ENCODE results near the gene DPCD. TPM values are rescaled to one million over a fixed set of nuclear protein-coding genes. Genes with fewer than 3 reads are reported as not detected.

DPCD gene
- 32.6 TPM for total RNA-seq

DNA sequence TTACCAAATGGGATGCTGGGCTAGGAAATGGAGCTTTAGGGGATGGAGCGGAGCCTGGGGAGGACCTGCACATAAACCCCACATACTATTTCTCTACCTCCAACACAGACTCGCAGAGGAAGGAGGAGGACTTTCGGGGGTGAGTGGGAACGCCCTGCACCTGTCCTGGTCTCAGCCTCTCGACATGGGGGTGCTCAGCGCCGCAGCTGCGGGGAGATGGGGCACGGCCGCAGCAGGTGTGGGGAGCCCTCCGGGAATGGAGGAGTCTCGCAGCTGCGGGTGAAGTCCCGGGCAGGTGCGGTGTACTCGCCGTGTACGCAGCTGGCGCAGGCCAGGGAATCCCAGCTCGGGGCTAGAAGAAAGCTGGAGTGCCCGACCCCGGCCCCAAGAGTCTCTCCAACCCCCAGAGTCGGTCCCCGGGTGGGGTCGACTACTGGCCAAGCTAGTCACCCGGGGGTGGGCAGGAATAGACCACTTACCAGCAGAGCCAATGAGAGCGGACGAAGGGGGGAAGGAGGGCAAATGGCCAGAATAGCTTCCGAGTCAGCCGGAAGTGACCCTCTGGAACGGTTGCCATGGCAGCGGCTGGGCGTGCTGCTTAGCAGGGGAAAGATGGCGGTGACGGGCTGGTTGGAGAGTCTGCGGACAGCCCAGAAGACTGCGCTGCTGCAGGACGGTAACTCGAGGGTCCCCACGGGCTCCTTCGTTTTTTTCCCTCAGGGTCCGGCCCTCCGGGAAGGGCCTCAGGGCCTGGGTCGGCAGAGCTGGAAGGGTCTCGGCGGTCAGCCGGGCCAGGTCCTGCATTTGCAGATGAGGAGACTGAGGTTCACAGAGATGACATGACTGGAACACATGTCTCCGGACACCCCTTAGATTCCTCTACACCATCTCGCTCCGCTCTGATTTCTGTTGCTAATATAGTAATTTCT lies at the start of gene DPCD, which contains the start of gene POLL:
Gene DPCD (plus strand): TSS at position 597 of the 929 bp plus-strand sequence. CDS start 16 bp downstream, at position 613.
Gene POLL (minus strand): TSS at position 533 of the 929 bp plus-strand sequence. CDS start 897 bp downstream, outside the sequence.

Other genes with a start within 250 kb of the DPCD start
- gene BTRC, start 234.2 kb upstream of the DPCD start, total RNA-seq, result 37.6 TPM
- 21.9 TPM for gene POLL, start 64 bp upstream of the DPCD start, total RNA-seq
- gene FBXW4, start 106.8 kb downstream of the DPCD start, total RNA-seq, result 73.6 TPM
- 4.0 TPM for gene FGF8, start 187.8 kb downstream of the DPCD start, total RNA-seq
- 44.9 TPM for gene NPM3, start 195.1 kb downstream of the DPCD start, total RNA-seq
- gene OGA, start 230.1 kb downstream of the DPCD start, total RNA-seq, result 360 TPM

All from camera-type eye (tissue), 1 donor.